ENCODE results near the gene PHPT1.
"Not testable (repeated sequence)": the region's sequence is repeated elsewhere in the genome, so short reads cannot be mapped to it uniquely, and the experiment has no call there.

The PHPT1 gene

GRCh38 chr9:136849038-136849959 is at the start of gene PHPT1:
PHPT1 (plus strand) TSS chr9:136849409; CDS start chr9:136849431, 22 bp downstream.
- peak within 1 kb of the TSS; percentile 81 for H3K27ac ChIP-seq
- peak within 1 kb of the TSS; percentile 87 for H3K4me3 ChIP-seq
- peaks cover 18% of the 10 kb centered on the region; the same call in 1 of the 2 replicates for H3K9me3 ChIP-seq
- H4K20me1 ChIP-seq: peaks cover 35% of the 10 kb centered on the region
- H3K27me3 ChIP-seq: peaks cover 36% of the 10 kb centered on the region
- peak within 1 kb of the TSS; percentile 84 for H3K9ac ChIP-seq
- H3K4me1 ChIP-seq: peaks cover 42% of the 10 kb centered on the region
- peak within 1 kb of the TSS; percentile 100 for H3K4me2 ChIP-seq
- TF ChIP-seq Cebpa-rat (IDR thresholded peaks at IDR 0.05): peak; percentile 32; the same call in 1 of the 2 replicates
- peaks cover 22% of the 10 kb centered on the region for H3K36me3 ChIP-seq

DNA sequence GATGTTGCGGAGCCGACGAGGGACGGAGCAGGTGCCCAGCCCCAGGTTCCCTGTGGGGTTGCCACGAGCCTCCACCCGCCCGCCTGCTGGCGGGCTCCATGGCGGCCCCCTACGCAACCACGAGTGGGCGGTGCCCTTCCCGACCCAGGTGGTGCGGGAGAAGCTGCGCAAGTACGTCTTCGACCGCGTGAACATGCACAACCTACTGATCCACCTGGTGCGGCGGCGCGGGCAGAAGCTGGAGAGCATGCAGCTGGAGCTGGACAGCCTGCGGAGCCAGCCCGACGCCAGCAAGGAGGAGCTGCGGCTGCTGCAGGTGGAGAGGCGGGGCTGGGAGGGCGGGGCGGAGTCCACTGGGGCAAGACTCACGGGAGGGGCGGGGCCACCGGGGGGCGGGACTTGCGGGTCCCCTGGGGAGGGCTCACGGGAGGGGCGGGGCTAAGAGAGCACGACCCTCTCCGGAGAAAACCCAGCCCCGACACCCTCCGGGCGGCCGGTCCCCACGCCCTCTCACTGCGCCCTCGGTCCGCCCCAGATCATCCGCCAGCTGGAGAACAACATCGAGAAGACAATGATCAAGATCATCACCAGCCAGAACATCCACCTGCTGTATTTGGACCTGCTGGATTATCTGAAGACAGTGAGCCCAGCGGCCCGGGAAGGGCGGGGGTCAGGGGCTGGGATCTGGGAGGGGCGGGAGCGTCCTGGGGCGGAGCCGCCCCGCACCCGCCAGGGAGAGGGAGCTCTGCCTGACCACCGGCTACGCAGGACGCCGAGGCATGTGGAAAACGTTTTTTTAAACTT is 49.2 kb upstream of the PHPT1 start:
- peak overlapping the region; percentile 57 for H3K9ac ChIP-seq
- H3K4me1 ChIP-seq: peaks cover 59% of the 10 kb centered on the region
- peak overlapping the region; percentile 62 for H3K4me3 ChIP-seq
- H3K9me3 ChIP-seq: no peaks in the 10 kb centered on the region
- H3K27ac ChIP-seq: peak overlapping the region; percentile 64; the same call in 1 of the 2 replicates
- peaks cover 19% of the 10 kb centered on the region for H3K36me3 ChIP-seq
- peaks cover 8% of the 10 kb centered on the region for H3K27me3 ChIP-seq
- TF ChIP-seq Cebpa-rat (IDR thresholded peaks at IDR 0.05): no peak
- peak overlapping the region; percentile 95 for H3K4me2 ChIP-seq
- peaks cover 10% of the 10 kb centered on the region for H4K20me1 ChIP-seq

DNA sequence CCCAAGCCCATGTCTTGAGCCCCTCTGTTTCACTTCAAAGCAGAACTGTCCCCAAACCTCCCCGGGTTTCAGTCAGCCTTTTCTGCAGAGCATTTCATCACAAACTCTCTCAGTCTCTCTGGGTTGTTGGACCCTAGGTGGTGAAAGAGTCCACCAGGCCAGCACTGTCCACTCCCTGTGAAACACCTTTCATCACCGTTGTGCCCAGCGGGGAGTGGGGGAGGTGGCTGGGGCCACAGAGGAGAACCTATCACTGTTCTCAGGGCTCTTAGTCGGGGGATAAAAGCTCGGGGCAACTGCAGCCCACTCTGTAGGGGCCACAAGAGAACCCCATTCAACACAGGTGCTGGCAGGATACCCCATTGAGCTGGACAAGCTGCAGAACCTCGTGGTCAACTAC is 46.9 kb upstream of the PHPT1 start:
- no peaks in the 10 kb centered on the region for H3K9me3 ChIP-seq
- H3K36me3 ChIP-seq: peaks cover 36% of the 10 kb centered on the region
- no peak overlapping the region; the same call in 1 of the 2 replicates for H3K4me2 ChIP-seq
- TF ChIP-seq Cebpa-rat (IDR thresholded peaks at IDR 0.05): no peak
- peaks cover 59% of the 10 kb centered on the region for H3K4me1 ChIP-seq
- no peak overlapping the region for H3K27ac ChIP-seq
- H4K20me1 ChIP-seq: peaks cover 10% of the 10 kb centered on the region
- peaks cover 8% of the 10 kb centered on the region for H3K27me3 ChIP-seq
- peak overlapping the region; percentile 24; the same call in 1 of the 2 replicates for H3K9ac ChIP-seq
- H3K4me3 ChIP-seq: no peak overlapping the region

GRCh38 chr9:136803009-136803550 is 46.1 kb upstream of the PHPT1 start:
- H3K27ac ChIP-seq, H3K4me3 ChIP-seq, H3K9me3 ChIP-seq, H3K27me3 ChIP-seq, H3K9ac ChIP-seq, H3K4me2 ChIP-seq: not testable (repeated sequence)
- peaks cover 58% of the 10 kb centered on the region for H3K4me1 ChIP-seq
- peaks cover 36% of the 10 kb centered on the region for H3K36me3 ChIP-seq
- peaks cover 13% of the 10 kb centered on the region for H4K20me1 ChIP-seq

DNA sequence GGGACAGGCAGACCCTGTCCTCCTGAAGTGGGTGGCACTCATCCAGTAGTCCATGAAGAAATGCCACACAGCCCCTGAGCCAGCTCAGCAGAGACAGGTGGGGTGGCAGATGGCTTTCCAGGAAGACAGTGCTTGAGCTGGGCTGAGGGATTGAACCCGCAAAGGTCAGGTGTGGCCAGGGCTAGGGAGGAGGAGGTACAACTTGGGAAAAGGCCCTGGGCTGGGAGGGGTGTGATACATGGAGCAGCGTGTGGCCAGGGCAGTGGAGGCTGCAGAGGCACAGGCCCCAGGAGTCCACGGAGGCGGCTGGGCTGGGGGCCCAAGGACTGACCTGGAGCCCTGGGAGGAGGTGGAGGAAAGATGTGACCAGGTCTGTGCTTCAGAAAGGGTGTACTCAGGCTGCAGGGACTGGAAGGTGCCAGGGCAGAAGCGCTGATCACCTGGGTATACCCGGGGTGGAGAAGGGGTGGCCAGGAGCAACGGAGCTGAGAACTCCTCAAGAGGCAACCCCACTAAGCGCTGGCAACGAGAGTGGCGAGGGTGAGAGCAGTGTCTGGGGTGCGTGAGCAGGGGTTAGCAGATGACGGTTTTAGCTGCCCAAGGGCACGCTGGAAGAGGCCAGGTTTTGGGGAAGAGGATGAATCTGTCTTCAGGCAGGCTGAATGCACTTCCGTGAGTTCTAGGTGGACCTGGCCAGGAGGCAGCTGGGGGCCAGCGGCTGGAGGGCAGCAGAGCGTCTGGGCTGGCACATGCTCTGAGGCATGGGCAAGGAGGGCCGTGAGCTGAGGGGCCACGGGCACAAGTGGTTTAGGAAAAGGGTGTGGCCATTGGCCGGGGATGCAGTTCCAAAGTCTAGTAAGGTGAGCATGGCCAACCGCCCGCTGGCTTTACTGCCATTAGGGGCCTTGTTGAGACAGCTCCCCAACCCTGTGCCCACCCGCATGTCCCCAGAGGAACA is 45.4 kb upstream of the PHPT1 start:
- no peak overlapping the region for H3K4me3 ChIP-seq
- peaks cover 7% of the 10 kb centered on the region for H3K27me3 ChIP-seq
- no peak overlapping the region for H3K9ac ChIP-seq
- H3K36me3 ChIP-seq: peaks cover 36% of the 10 kb centered on the region
- H3K4me1 ChIP-seq: peaks cover 55% of the 10 kb centered on the region
- no peak for TF ChIP-seq Cebpa-rat (IDR thresholded peaks at IDR 0.05)
- peaks cover 17% of the 10 kb centered on the region for H4K20me1 ChIP-seq
- no peak overlapping the region for H3K4me2 ChIP-seq
- no peaks in the 10 kb centered on the region for H3K9me3 ChIP-seq
- H3K27ac ChIP-seq: no peak overlapping the region

DNA sequence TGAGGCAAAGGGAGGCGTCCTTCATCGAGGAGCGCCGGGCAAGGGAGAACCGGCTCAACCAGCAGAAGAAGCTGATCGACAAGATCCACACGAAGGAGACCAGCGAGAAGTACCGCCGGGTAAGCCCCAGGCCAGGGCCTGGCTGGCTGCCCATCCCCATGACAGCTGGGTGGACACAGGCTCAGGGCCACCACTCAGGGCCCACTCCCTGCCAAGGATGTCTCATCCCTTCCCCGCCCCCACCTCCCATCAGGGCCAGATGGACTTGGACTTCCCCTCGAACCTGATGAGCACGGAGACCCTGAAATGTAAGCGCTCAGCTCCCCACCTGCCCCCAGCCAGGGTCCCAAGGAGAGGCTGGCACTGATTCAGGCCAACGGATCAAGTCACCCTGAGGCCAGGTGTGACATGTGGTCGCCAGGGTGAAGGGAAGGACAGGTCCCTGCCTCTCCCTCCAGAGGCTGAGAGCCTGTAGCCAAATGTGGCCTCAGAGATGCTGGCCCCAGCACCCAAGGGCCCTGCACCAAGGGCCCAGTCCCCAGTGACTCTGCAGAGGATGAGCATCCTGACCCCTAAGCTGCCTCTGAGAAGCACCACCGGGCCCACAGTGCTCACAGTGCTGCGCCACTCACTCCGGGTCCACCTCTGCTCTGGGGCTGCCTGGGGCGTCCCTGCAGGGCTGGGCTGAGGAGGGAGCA is 44.6 kb upstream of the PHPT1 start:
- Histone ChIP-seq H3K4me1 (peaks cover 55% of the 10 kb centered on the region), H3K4me2 (no peak overlapping the region), H3K9me3 (no peaks in the 10 kb centered on the region), H3K27ac (no peak overlapping the region), H3K9ac (no peak overlapping the region), H4K20me1 (peaks cover 22% of the 10 kb centered on the region), H3K4me3 (no peak overlapping the region), H3K27me3 (no peaks in the 10 kb centered on the region), H3K36me3 (peaks cover 40% of the 10 kb centered on the region)
- TF ChIP-seq Cebpa-rat (IDR thresholded peaks at IDR 0.05): no peak

DNA sequence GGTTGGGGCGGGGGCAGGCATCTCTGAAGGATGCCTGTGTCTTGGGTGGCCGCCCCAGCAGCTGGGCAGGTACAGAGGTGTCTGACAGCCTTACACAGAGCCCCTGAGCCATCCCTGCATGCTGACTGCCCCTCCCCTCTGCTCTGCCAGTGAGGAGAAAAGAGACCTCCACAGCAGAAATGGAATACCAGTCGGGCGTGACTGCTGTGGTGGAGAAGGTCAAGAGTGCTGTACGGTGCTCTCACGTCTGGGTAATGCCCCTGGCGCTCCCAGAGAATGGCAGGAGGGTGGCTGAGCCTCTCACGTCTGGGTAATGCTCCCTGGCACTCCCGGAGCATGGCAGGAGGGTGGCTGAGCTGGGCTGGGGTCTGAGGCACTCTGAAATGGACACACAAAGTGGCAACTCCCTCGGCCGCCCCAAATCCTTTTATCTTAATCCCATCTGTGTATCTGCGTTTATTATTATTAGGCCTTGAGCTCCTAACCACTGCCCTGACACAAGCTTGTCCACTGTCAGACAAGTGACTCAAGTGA is 43.9 kb upstream of the PHPT1 start:
- no peak overlapping the region for H3K27ac ChIP-seq
- no peak for TF ChIP-seq Cebpa-rat (IDR thresholded peaks at IDR 0.05)
- peaks cover 28% of the 10 kb centered on the region for H4K20me1 ChIP-seq
- no peak overlapping the region for H3K4me2 ChIP-seq
- no peaks in the 10 kb centered on the region for H3K27me3 ChIP-seq
- H3K36me3 ChIP-seq: peaks cover 46% of the 10 kb centered on the region
- peaks cover 59% of the 10 kb centered on the region for H3K4me1 ChIP-seq
- H3K9ac ChIP-seq: no peak overlapping the region
- no peak overlapping the region for H3K4me3 ChIP-seq
- H3K9me3 ChIP-seq: no peaks in the 10 kb centered on the region

- Histone ChIP-seq H3K4me1 (peaks cover 60% of the 10 kb centered on the region), H3K4me2 (peak overlapping the region; percentile 97), H3K4me3 (no peak overlapping the region), H3K9ac (peak overlapping the region; percentile 99; the same call in 1 of the 2 replicates), H3K27me3 (no peaks in the 10 kb centered on the region), H3K9me3 (no peaks in the 10 kb centered on the region), H4K20me1 (peaks cover 31% of the 10 kb centered on the region), H3K36me3 (peaks cover 54% of the 10 kb centered on the region), H3K27ac (no peak overlapping the region)
- no peak for TF ChIP-seq Cebpa-rat (IDR thresholded peaks at IDR 0.05)
Measured at GRCh38 chr9:136806067-136806466, 43.1 kb upstream of the PHPT1 start.
